NT2/D1 (cell line): ENCODE data around the gene RELCH.

ENCODE experiments used
- SUZ12 ChIP-seq: IDR thresholded peaks from 2 replicates; pipeline ENCODE4 v1.6.1; 2011; ENCODE audit not compliant: insufficient read length, insufficient read depth; ENCODE audit errors: extremely low read depth
- ZNF274 ChIP-seq: IDR thresholded peaks from 2 replicates; pipeline ENCODE4 v1.6.1; 2011; ENCODE audit warnings: mild to moderate bottlenecking, low read depth, low read length

- TF ChIP-seq ZNF274 = no peak
- TF ChIP-seq SUZ12 = no peak
These were observed 22.1 kb upstream of the RELCH start for GRCh38 chr18:62164855-62165487.
